ENCODE results near the gene RHOT2.

DNA sequence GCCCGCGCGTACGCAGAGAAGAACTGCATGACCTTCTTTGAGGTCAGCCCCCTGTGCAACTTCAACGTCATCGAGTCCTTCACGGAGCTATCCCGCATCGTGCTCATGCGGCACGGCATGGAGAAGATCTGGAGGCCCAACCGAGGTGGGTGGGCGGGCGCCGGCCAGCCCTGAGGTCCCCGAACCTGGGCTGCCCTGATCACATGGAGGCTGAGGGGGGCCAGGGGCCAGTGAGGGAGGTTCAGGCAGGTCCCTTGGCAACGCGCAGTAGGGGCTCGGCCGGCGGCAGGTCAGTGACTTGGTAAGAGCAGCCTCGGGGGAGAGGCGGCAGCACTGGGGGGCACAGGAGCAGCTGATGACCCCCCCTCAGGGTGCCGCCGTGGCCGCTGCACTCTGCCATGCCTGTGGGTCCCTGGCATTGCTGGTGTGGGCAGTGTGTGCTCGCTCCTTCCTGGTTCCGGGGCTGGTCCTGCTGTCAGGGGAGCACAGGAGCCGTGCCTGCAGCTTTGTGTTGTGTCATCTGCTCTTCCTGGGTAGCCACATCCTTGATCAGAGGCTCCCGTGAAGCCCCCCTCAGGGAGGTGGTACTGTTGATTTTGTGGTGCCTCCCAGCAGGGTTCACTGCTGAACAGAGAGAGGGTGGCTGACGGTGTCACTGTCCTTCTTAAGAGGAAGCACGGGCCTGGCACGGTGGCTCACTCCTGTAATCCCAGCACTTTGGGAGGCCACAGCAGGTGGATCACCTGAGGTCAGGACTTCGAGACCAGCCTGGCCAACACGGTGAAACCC is 41.8 kb upstream of the RHOT2 start:
- TF ChIP-seq ZNF274 (IDR thresholded peaks at IDR 0.05; ENCODE audit: borderline replicate concordance, low read depth, low read length): no peak
- no peak for TF ChIP-seq EZH2 (IDR thresholded peaks at IDR 0.05; ENCODE audit: borderline replicate concordance, low read depth, low read length)
- no peak for TF ChIP-seq ZNF140 (CRISPR knock-in tag; IDR thresholded peaks at IDR 0.05)
- no peak for TF ChIP-seq TEAD2 (tag; IDR thresholded peaks at IDR 0.05)
- TF ChIP-seq DACH1 (IDR thresholded peaks at IDR 0.05; ENCODE audit: partially characterized antibody): no peak
- TF ChIP-seq, protein P1, sequence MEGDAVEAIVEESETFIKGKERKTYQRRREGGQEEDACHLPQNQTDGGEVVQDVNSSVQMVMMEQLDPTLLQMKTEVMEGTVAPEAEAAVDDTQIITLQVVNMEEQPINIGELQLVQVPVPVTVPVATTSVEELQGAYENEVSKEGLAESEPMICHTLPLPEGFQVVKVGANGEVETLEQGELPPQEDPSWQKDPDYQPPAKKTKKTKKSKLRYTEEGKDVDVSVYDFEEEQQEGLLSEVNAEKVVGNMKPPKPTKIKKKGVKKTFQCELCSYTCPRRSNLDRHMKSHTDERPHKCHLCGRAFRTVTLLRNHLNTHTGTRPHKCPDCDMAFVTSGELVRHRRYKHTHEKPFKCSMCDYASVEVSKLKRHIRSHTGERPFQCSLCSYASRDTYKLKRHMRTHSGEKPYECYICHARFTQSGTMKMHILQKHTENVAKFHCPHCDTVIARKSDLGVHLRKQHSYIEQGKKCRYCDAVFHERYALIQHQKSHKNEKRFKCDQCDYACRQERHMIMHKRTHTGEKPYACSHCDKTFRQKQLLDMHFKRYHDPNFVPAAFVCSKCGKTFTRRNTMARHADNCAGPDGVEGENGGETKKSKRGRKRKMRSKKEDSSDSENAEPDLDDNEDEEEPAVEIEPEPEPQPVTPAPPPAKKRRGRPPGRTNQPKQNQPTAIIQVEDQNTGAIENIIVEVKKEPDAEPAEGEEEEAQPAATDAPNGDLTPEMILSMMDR (IDR thresholded peaks at IDR 0.05 in 2 of 3, conservative IDR thresholded peaks at IDR 0.05 in 1 of 3; ENCODE audit: insufficient read depth in 2 of 3, low read depth in 1 of 3, low read length in 3 of 3): no peak
- no peak for TF ChIP-seq TAL1 (IDR thresholded peaks at IDR 0.05)
- no peak for TF ChIP-seq ASH1L (IDR thresholded peaks at IDR 0.05; ENCODE audit: borderline replicate concordance, low read depth, partially characterized antibody)
- TF ChIP-seq, protein P2, sequence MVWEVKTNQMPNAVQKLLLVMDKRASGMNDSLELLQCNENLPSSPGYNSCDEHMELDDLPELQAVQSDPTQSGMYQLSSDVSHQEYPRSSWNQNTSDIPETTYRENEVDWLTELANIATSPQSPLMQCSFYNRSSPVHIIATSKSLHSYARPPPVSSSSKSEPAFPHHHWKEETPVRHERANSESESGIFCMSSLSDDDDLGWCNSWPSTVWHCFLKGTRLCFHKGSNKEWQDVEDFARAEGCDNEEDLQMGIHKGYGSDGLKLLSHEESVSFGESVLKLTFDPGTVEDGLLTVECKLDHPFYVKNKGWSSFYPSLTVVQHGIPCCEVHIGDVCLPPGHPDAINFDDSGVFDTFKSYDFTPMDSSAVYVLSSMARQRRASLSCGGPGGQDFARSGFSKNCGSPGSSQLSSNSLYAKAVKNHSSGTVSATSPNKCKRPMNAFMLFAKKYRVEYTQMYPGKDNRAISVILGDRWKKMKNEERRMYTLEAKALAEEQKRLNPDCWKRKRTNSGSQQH (CRISPR knock-in tag; IDR thresholded peaks at IDR 0.05): no peak

All from K562 (cell line).